Memory B cell (primary cell): ENCODE data around the gene HRH1.
"Not testable (repeated sequence)": the region's sequence is repeated elsewhere in the genome, so short reads cannot be mapped to it uniquely, and the experiment has no call there.

Source experiments
- ATAC-seq: fragments of 150-1000 bp; cut with Tn5 transposase; 2 replicates; pipeline ENCODE4 v1.10.0; 2021; ENCODE audit warnings: low read depth, mild to moderate bottlenecking, moderate library complexity
- DNase-seq, 2 donors: peaks; one replicate each; pipeline ENCODE4 v3.0.0; 2022; ENCODE audit warnings: low spot score in 2 of 2
- H3K27ac Mint-ChIP-seq: one replicate; pipeline ENCODE4 v1.8.0; 2022; ENCODE audit warnings: mild to moderate bottlenecking, moderate library complexity, mixed read lengths
- H3K27me3 Mint-ChIP-seq: one replicate; pipeline ENCODE4 v1.8.0; 2022; ENCODE audit warnings: mixed read lengths
- H3K36me3 Mint-ChIP-seq: one replicate; pipeline ENCODE4 v1.8.0; 2022; ENCODE audit warnings: mild to moderate bottlenecking, mixed read lengths
- H3K4me1 Mint-ChIP-seq: one replicate; pipeline ENCODE4 v1.8.0; 2022; ENCODE audit warnings: mixed read lengths
- H3K4me3 Mint-ChIP-seq: one replicate; pipeline ENCODE4 v1.8.0; 2022; ENCODE audit warnings: mild to moderate bottlenecking, moderate library complexity, mixed read lengths
- H3K9me3 Mint-ChIP-seq: one replicate; pipeline ENCODE4 v1.8.0; 2022; ENCODE audit warnings: mixed read lengths

Gene HRH1

DNA sequence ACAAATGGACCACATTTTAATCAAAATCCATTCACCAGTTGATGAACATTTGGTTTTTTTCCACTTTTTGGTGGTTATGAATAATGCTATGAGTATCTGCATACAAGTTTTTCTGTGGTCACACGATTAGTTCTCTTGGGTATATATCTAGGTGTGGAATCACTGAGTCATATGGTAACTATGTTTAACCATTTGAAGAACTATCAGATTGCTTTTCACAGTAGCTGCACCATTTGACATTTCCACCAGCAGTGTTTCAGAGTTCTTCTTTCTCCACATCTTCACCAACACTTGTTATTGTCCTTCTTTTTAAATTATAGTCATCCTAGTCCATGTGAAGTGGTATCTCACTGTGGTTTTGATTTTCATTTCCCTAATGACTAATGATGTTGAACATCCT is 84.6 kb downstream of the HRH1 start:
- H3K27me3 Mint-ChIP-seq, result peaks cover 4% of the 10 kb centered on the region
- H3K27ac Mint-ChIP-seq, result no peak overlapping the region
- DNase-seq (no peak), ATAC-seq (no peak)
- peaks cover 4% of the 10 kb centered on the region for H3K9me3 Mint-ChIP-seq
- no peak overlapping the region for H3K4me3 Mint-ChIP-seq
- H3K36me3 Mint-ChIP-seq, result peaks cover 1% of the 10 kb centered on the region
- peaks cover 3% of the 10 kb centered on the region for H3K4me1 Mint-ChIP-seq

DNA sequence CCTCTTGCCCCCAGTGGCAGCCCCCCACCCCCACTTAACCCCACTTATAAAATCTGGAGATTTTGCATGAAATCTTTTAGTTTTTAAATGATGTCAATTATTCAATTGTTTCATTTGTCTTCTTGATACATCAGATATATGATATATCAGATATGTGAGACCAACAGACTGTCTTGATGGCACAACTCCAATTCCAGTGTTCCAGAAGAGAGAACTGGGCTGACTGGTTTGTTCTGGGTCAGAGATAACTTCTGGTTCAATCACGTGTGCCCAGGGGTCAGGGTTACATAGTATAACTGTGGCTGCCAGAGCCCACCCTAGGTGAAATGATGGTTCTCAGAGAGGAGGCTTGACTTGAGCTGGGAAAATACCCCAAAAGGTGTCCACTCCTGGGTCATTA is 85.5 kb downstream of the HRH1 start:
- peaks cover 1% of the 10 kb centered on the region for H3K36me3 Mint-ChIP-seq
- H3K4me3 Mint-ChIP-seq, result no peak overlapping the region
- H3K4me1 Mint-ChIP-seq, result peaks cover 3% of the 10 kb centered on the region
- ATAC-seq (no peak), DNase-seq (no peak)
- H3K27ac Mint-ChIP-seq, result no peak overlapping the region
- H3K27me3 Mint-ChIP-seq, result peaks cover 4% of the 10 kb centered on the region
- H3K9me3 Mint-ChIP-seq, result peaks cover 4% of the 10 kb centered on the region

DNA sequence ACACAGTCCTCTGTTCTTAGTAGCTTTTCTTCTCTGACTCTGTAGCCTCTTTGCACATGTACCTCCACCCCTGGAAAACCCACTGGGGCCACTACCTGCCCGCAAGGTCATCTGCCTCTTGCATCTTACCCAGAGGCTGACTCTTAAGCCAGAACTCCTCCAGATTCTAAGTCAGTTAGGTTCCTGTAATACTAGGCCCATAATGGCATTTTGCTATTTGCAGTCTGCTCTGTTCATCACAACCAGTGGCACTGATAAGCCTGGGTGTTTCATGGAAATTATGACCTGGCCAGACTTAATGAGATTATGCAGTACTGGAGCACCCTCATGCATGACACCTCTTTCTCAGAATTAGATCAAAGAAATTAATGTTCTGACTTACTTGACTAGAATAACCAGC is 86.2 kb downstream of the HRH1 start:
- H3K27me3 Mint-ChIP-seq, result peaks cover 4% of the 10 kb centered on the region
- no peak for ATAC-seq
- H3K4me1 Mint-ChIP-seq, result peaks cover 3% of the 10 kb centered on the region
- DNase-seq, result no peak
- peaks cover 1% of the 10 kb centered on the region for H3K36me3 Mint-ChIP-seq
- peaks cover 4% of the 10 kb centered on the region for H3K9me3 Mint-ChIP-seq
- H3K27ac Mint-ChIP-seq, result no peak overlapping the region
- H3K4me3 Mint-ChIP-seq, result no peak overlapping the region

DNA sequence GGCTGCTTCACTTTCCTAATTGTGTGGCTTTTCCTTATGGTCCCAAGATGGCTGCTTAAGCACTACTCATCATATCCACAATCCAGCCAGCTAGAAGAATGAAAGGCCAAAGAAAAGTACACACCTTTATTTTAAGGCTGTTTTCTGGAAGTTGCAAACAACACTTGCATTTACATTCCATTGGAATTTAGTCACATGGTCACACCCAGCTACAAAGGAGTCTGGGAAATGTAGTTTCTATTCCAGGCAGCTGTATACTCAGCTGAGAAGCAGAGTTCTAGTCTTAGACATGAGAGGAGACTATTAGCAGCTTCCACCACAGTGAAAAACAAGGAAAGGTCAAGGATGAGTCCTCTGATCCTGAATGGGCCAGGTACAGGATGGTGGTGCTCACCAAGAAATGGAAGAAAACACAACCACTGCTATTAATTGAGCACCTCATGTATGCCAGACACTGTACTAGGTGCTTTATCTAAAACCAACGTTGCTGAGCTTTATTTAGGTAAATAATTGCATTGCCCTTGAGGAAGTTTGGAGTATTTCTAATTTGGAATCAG is 89.9 kb downstream of the HRH1 start:
- no peak overlapping the region for H3K4me3 Mint-ChIP-seq
- H3K27ac Mint-ChIP-seq, result no peak overlapping the region
- ATAC-seq, result no peak
- H3K9me3 Mint-ChIP-seq, result no peaks in the 10 kb centered on the region
- DNase-seq, result no peak
- H3K36me3 Mint-ChIP-seq, result no peaks in the 10 kb centered on the region
- no peaks in the 10 kb centered on the region for H3K4me1 Mint-ChIP-seq
- H3K27me3 Mint-ChIP-seq, result peaks cover 4% of the 10 kb centered on the region

DNA sequence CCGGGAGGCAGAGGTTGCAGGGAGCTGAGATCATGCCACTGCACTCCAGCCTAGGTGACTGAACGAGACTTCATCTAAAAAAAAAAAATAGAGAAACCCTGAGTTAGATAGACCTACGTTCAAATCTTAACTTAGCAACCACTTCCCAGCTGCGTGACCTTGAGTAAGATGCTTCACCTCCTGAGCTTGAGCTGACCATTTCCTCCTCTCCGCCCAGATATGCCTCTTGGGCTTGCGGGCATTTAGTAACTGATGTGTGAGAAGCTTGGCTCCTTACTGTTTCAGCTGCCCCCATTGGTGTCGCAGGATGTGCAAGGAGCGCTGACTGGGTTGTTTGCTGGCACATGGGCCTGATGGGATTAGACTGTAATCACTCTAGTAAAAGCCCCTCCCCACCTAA is 91.0 kb downstream of the HRH1 start:
- Mint-ChIP-seq H3K4me3 (no peak overlapping the region), H3K36me3 (no peaks in the 10 kb centered on the region), H3K9me3 (no peaks in the 10 kb centered on the region), H3K27me3 (peaks cover 4% of the 10 kb centered on the region), H3K4me1 (no peaks in the 10 kb centered on the region), H3K27ac (no peak overlapping the region)
- no peak for ATAC-seq
- no peak for DNase-seq

DNA sequence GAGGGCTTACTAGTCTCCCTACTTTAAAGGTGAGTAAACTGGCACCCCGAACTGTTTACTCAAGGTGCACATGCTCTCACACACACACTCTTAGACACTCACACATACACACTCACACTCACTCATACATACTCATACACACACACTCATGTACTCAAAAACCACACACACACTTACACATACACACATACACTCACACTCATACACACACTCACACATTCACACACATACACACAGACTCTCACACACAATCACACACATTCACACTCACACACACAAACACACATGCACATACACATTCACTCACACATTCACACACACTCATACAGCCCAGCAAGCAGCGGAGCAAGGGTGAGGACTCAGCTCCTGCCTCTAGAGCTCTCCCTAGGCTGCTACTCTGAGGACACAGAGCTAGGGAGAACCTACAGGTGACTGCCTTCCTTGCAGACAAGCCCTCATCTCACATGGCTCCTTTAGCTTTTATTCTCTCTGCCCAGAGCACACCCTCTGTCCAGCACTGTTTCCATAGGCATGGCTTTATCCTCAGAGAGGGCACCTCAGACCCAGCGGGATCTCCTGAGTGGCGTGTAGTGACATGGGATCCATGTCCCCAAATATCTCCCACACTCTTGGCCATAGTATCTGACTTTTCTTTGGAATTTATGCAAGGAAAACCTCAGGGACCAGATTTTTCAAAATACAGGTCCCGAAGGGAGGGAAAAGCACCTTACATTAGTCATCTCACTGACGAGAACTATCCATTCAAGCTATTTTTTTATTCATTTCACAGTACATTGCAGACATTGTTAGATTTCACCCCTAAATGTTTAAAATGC is 91.8 kb downstream of the HRH1 start:
- no peaks in the 10 kb centered on the region for H3K36me3 Mint-ChIP-seq
- H3K4me3 Mint-ChIP-seq, result no peak overlapping the region
- DNase-seq, result no peak
- no peaks in the 10 kb centered on the region for H3K4me1 Mint-ChIP-seq
- no peak for ATAC-seq
- H3K27ac Mint-ChIP-seq, result no peak overlapping the region
- H3K9me3 Mint-ChIP-seq, result no peaks in the 10 kb centered on the region
- no peaks in the 10 kb centered on the region for H3K27me3 Mint-ChIP-seq

DNA sequence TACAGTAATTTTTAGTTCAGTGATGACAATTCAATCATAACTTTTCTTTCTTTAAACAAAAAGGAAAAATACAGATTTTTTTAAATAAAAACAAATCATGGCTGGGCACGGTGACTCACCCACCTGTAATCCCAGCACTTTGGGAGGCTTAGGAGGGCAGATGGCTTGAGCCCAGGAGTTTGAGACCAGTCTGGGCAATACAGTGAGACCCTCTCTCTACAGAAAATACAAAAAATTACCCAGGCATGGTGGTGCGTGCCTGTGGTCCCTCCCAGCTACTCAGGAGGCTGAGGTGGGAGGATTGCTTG is 92.3 kb downstream of the HRH1 start:
- no peak for ATAC-seq
- no peaks in the 10 kb centered on the region for H3K36me3 Mint-ChIP-seq
- H3K27me3 Mint-ChIP-seq, result no peaks in the 10 kb centered on the region
- DNase-seq, result no peak
- no peaks in the 10 kb centered on the region for H3K4me1 Mint-ChIP-seq
- H3K27ac Mint-ChIP-seq, result no peak overlapping the region
- no peaks in the 10 kb centered on the region for H3K9me3 Mint-ChIP-seq
- H3K4me3 Mint-ChIP-seq, result no peak overlapping the region

DNA sequence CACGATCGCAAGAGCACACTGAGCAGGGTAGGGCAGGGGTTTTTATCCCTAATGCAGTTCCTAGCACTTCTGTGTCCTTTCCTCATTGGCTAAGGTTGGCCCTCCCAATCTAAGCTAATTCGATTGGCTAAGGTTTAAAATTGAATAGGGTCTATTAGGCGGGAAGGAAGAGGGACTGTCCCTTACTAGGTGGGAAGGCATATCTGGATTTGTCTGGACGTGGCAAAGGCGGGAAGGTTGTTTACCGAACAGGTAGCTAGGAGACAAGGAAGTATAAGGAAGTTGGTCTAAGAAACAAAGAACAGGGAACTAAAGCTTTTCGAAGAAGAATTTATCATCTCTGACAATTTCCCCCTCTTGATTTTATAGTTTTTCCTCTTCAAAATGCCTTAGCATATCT is 93.1 kb downstream of the HRH1 start:
- Mint-ChIP-seq H3K4me1 (no peaks in the 10 kb centered on the region), H3K27me3 (no peaks in the 10 kb centered on the region), H3K27ac (no peak overlapping the region), H3K9me3 (no peaks in the 10 kb centered on the region), H3K4me3 (no peak overlapping the region), H3K36me3 (no peaks in the 10 kb centered on the region)
- ATAC-seq, result no peak
- DNase-seq, result no peak

DNA sequence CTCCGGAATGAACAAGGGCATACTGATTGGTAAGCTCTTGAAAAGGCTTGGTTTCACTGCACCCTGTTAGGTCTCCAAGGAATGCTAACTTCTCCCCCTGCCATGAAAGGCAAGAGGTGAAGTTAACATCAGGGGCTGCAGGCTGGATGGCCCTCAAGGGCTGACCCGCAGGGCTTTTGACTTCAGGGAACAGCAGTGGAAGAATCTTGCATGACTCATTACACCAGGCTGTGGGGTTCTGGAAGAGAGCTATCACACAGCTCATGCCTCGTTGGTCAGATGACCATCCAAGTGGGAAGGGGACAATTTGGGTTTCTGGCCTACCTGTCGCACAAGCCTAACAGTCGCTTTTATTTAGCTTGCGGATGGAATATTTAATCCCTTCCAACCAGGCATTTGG is 94.3 kb downstream of the HRH1 start:
- H3K4me1 Mint-ChIP-seq, result no peaks in the 10 kb centered on the region
- H3K9me3 Mint-ChIP-seq, result no peaks in the 10 kb centered on the region
- DNase-seq (no peak), ATAC-seq (no peak)
- no peaks in the 10 kb centered on the region for H3K36me3 Mint-ChIP-seq
- no peaks in the 10 kb centered on the region for H3K27me3 Mint-ChIP-seq
- H3K4me3 Mint-ChIP-seq, result no peak overlapping the region
- H3K27ac Mint-ChIP-seq, result no peak overlapping the region

DNA sequence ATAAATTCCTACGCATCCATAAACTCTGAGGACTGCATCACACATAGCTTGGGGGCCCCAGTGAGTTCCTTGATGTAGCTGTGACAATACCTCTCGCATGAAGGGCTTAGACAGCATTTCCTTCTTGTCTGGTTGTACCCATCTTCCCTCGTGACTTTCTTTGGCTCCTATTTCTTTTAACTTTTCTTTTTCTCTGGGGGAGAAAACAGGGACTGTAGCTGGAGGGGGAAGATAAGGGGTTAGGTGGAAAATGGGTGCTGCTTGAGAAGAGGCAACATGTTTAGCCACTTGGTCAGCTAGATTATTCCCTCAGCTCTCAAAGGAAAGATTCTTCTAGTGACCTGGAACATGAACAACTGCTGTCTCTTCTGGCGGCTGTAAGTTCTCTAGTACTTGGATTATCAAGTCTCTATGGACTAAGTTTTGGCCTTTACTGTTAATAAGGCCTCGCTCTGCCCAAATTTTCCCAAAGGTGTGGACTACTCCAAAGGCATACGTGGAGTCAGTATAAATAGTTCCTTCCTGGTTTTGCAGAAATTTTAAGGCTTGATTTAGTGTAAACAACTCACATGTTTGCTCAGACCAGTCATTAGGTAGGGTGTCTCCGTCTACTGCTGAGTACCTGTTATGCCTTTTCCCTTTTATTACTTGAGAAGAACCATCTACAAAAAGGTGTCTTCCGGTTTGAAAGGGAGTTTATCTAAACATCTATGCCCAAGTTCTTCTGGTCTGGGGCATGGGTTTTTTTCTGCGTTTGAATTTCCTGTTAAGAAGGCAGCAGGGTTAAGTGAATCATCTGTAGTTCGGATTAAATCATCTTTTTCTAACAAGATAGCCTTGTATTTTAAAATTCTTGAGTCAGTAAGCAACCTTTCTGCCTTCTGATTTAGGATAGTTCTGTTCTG is 96.9 kb downstream of the HRH1 start:
- H3K9me3 Mint-ChIP-seq, result no peaks in the 10 kb centered on the region
- peaks cover 7% of the 10 kb centered on the region for H3K27me3 Mint-ChIP-seq
- no peak overlapping the region for H3K27ac Mint-ChIP-seq
- DNase-seq (no peak), ATAC-seq (no peak)
- no peak overlapping the region for H3K4me3 Mint-ChIP-seq
- H3K36me3 Mint-ChIP-seq, result peaks cover 2% of the 10 kb centered on the region
- no peaks in the 10 kb centered on the region for H3K4me1 Mint-ChIP-seq

DNA sequence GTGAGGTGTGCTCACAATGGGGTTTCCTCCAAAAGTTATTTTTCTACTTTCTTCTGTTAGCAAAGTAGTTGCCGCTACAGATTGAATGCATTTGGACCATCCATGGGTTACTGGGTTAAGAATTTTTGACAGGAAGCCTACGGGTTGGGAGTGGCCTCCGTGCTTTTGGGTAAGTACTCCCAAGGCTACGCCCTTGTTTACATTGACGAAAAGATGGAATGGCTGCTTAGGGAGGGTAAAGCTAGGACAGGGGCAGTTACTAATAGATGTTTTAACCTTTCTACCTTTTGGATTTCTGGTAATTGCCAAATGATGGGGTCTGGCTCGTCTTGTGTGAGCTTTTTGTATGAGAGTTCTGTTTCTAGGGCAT is 97.5 kb downstream of the HRH1 start:
- ATAC-seq, result no peak
- Mint-ChIP-seq H3K27ac (no peak overlapping the region), H3K9me3 (no peaks in the 10 kb centered on the region), H3K4me3 (no peak overlapping the region), H3K4me1 (no peaks in the 10 kb centered on the region), H3K36me3 (peaks cover 2% of the 10 kb centered on the region), H3K27me3 (peaks cover 7% of the 10 kb centered on the region)
- DNase-seq, result no peak

DNA sequence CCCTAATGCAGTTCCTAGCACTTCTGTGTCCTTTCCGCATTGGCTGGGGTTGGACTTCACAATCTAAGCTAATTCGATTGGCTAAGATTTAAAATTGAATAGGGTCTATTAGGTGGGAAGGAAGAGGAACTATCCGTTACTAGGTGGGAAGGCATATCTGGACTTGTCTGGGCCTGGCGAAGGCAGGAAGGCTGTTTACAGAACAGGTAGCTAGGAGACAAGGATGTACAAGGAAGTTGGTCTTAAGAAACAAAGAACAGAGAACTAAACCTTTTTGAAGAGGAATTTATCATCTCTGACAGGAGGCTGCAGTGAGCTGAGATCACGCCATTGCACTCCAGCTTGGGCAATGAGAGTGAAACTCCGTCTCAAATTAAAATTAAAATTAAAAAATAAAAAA is 100.6 kb downstream of the HRH1 start:
- Mint-ChIP-seq H3K27me3 (peaks cover 7% of the 10 kb centered on the region), H3K9me3 (no peaks in the 10 kb centered on the region), H3K4me1 (no peaks in the 10 kb centered on the region), H3K27ac (no peak overlapping the region), H3K4me3 (no peak overlapping the region), H3K36me3 (peaks cover 2% of the 10 kb centered on the region)
- no peak for DNase-seq
- ATAC-seq, result no peak

DNA sequence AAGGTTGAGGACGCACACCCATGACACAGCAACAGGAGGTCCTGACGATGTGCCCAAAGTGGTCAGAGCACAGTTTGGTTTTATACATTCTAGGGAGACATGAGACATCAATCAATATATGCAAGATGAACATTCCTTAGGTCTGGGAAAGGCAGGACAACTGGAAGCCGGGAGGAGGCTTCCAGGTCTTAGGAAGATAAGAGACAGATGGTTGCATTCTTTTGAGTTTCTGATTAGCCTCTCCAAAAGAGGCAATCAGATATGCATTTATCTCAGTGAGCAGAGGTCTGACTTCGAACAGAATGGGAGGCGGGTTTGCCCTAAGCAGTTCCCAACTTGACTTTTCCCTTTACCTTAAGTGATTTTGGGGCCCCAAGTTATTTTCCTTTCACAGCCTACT is 101.2 kb downstream of the HRH1 start:
- ATAC-seq, H3K4me3 Mint-ChIP-seq, H3K9me3 Mint-ChIP-seq, DNase-seq, H3K36me3 Mint-ChIP-seq, H3K4me1 Mint-ChIP-seq, H3K27me3 Mint-ChIP-seq, H3K27ac Mint-ChIP-seq: not testable (repeated sequence)

DNA sequence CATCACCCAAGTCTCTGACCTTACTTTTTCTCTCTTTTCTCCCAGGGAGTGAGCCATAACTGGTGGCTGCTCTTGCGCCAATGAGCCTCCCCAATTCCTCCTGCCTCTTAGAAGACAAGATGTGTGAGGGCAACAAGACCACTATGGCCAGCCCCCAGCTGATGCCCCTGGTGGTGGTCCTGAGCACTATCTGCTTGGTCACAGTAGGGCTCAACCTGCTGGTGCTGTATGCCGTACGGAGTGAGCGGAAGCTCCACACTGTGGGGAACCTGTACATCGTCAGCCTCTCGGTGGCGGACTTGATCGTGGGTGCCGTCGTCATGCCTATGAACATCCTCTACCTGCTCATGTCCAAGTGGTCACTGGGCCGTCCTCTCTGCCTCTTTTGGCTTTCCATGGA is 104.7 kb downstream of the HRH1 start:
- H3K4me3 Mint-ChIP-seq, result no peak overlapping the region
- peaks cover 2% of the 10 kb centered on the region for H3K36me3 Mint-ChIP-seq
- ATAC-seq, result no peak
- H3K4me1 Mint-ChIP-seq, result no peaks in the 10 kb centered on the region
- H3K9me3 Mint-ChIP-seq, result no peaks in the 10 kb centered on the region
- H3K27me3 Mint-ChIP-seq, result peaks cover 7% of the 10 kb centered on the region
- no peak for DNase-seq
- no peak overlapping the region for H3K27ac Mint-ChIP-seq
